Measurements from ENCODE around the gene PBRM1. TPM values are rescaled to one million over a fixed set of nuclear protein-coding genes. Genes with fewer than 3 reads are reported as not detected.
"Not testable (repeated sequence)": the region's sequence is repeated elsewhere in the genome, so short reads cannot be mapped to it uniquely, and the experiment has no call there.

Gene PBRM1
- total RNA-seq, 2 experiments from 2014 or later: 88.9 to 97.7 TPM

GRCh38 chr3:52527039-52527731, 158.5 kb downstream of the PBRM1 start:
- Mint-ChIP-seq H3K9me3 (no peaks in the 10 kb centered on the region), H3K4me3 (no peak overlapping the region), H3K27ac (no peak overlapping the region), H3K27me3 (no peaks in the 10 kb centered on the region), H3K4me1 (no peaks in the 10 kb centered on the region), H3K36me3 (ENCODE audit: low read depth) (no peaks in the 10 kb centered on the region)
- ChIA-PET CTCF (interaction anchor here (1.4 kb wide), 1 partner anchor 38 kb away, joined by 3 read pairs; no protein-coding TSS in a partner anchor), POLR2A (no interaction called here)
- DNase-seq: no peak

- H3K4me3 Mint-ChIP-seq; H3K27me3 Mint-ChIP-seq; POLR2A ChIA-PET; H3K4me1 Mint-ChIP-seq; H3K27ac Mint-ChIP-seq; H3K36me3 Mint-ChIP-seq (ENCODE audit: low read depth); H3K9me3 Mint-ChIP-seq; DNase-seq: not testable (repeated sequence)
- CTCF ChIA-PET: interaction anchor here (1.4 kb wide), 1 partner anchor 37 kb away, joined by 3 read pairs; no protein-coding TSS in a partner anchor
These were observed 159.1 kb downstream of the PBRM1 start for GRCh38 chr3:52526671-52527038.

GRCh38 chr3:52525680-52526561, 159.8 kb downstream of the PBRM1 start:
- Mint-ChIP-seq H3K4me1 (no peaks in the 10 kb centered on the region), H3K27ac (no peak overlapping the region), H3K9me3 (no peaks in the 10 kb centered on the region), H3K27me3 (no peaks in the 10 kb centered on the region), H3K36me3 (ENCODE audit: low read depth) (no peaks in the 10 kb centered on the region), H3K4me3 (no peak overlapping the region)
- ChIA-PET POLR2A (no interaction called here), CTCF (interaction anchor here (1.4 kb wide), 1 partner anchor 37 kb away, joined by 3 read pairs; no protein-coding TSS in a partner anchor)
- no peak for DNase-seq

GRCh38 chr3:52524752-52525679, 160.7 kb downstream of the PBRM1 start:
- Mint-ChIP-seq H3K4me1 (no peaks in the 10 kb centered on the region), H3K27me3 (no peaks in the 10 kb centered on the region), H3K9me3 (no peaks in the 10 kb centered on the region), H3K4me3 (no peak overlapping the region), H3K36me3 (ENCODE audit: low read depth) (no peaks in the 10 kb centered on the region), H3K27ac (no peak overlapping the region)
- POLR2A ChIA-PET: no interaction called here
- no peak for DNase-seq
- CTCF ChIA-PET: no interaction called here

GRCh38 chr3:52524258-52524751, 161.4 kb downstream of the PBRM1 start:
- H3K4me1 Mint-ChIP-seq: no peaks in the 10 kb centered on the region
- H3K36me3 Mint-ChIP-seq (ENCODE audit: low read depth): no peaks in the 10 kb centered on the region
- H3K27me3 Mint-ChIP-seq: no peaks in the 10 kb centered on the region
- POLR2A ChIA-PET: no interaction called here
- no peak for DNase-seq
- CTCF ChIA-PET: no interaction called here
- H3K4me3 Mint-ChIP-seq: no peak overlapping the region
- no peaks in the 10 kb centered on the region for H3K9me3 Mint-ChIP-seq
- H3K27ac Mint-ChIP-seq: no peak overlapping the region

GRCh38 chr3:52523386-52524257, 162.1 kb downstream of the PBRM1 start:
- Mint-ChIP-seq H3K4me3 (no peak overlapping the region), H3K27me3 (no peaks in the 10 kb centered on the region), H3K27ac (no peak overlapping the region), H3K9me3 (no peaks in the 10 kb centered on the region), H3K4me1 (no peaks in the 10 kb centered on the region), H3K36me3 (ENCODE audit: low read depth) (no peaks in the 10 kb centered on the region)
- DNase-seq: no peak
- POLR2A ChIA-PET: no interaction called here
- CTCF ChIA-PET: interaction anchor here (0.6 kb wide), 1 partner anchor 239 kb away, joined by 3 read pairs; no protein-coding TSS in a partner anchor

- H3K27me3 Mint-ChIP-seq: no peaks in the 10 kb centered on the region
- ChIA-PET POLR2A (no interaction called here), CTCF (interaction anchor here (0.6 kb wide), 1 partner anchor 238 kb away, joined by 3 read pairs; no protein-coding TSS in a partner anchor)
- no peaks in the 10 kb centered on the region for H3K9me3 Mint-ChIP-seq
- H3K27ac Mint-ChIP-seq: no peak overlapping the region
- no peaks in the 10 kb centered on the region for H3K36me3 Mint-ChIP-seq (ENCODE audit: low read depth)
- DNase-seq: no peak
- no peaks in the 10 kb centered on the region for H3K4me1 Mint-ChIP-seq
- no peak overlapping the region for H3K4me3 Mint-ChIP-seq
These were observed 163.0 kb downstream of the PBRM1 start for GRCh38 chr3:52522651-52523251.

GRCh38 chr3:52521881-52522650, 163.6 kb downstream of the PBRM1 start:
- ChIA-PET POLR2A (no interaction called here), CTCF (no interaction called here)
- Mint-ChIP-seq H3K9me3 (no peaks in the 10 kb centered on the region), H3K4me3 (no peak overlapping the region), H3K27me3 (no peaks in the 10 kb centered on the region), H3K27ac (no peak overlapping the region), H3K4me1 (no peaks in the 10 kb centered on the region), H3K36me3 (ENCODE audit: low read depth) (no peaks in the 10 kb centered on the region)
- no peak for DNase-seq

GRCh38 chr3:52521488-52521824, 164.3 kb downstream of the PBRM1 start:
- Mint-ChIP-seq H3K36me3 (ENCODE audit: low read depth) (no peaks in the 10 kb centered on the region), H3K9me3 (no peaks in the 10 kb centered on the region), H3K4me1 (no peaks in the 10 kb centered on the region), H3K4me3 (no peak overlapping the region), H3K27me3 (no peaks in the 10 kb centered on the region), H3K27ac (no peak overlapping the region)
- ChIA-PET CTCF (no interaction called here), POLR2A (no interaction called here)
- DNase-seq: no peak

GRCh38 chr3:52520716-52521487, 164.8 kb downstream of the PBRM1 start:
- no peak overlapping the region for H3K27ac Mint-ChIP-seq
- DNase-seq: no peak
- no peaks in the 10 kb centered on the region for H3K4me1 Mint-ChIP-seq
- H3K4me3 Mint-ChIP-seq: no peak overlapping the region
- no peaks in the 10 kb centered on the region for H3K36me3 Mint-ChIP-seq (ENCODE audit: low read depth)
- POLR2A ChIA-PET: no interaction called here
- CTCF ChIA-PET: no interaction called here
- H3K9me3 Mint-ChIP-seq: no peaks in the 10 kb centered on the region
- no peaks in the 10 kb centered on the region for H3K27me3 Mint-ChIP-seq

GRCh38 chr3:52520141-52520667, 165.5 kb downstream of the PBRM1 start:
- no peak for DNase-seq
- Mint-ChIP-seq H3K9me3 (no peaks in the 10 kb centered on the region), H3K4me3 (no peak overlapping the region), H3K36me3 (ENCODE audit: low read depth) (no peaks in the 10 kb centered on the region), H3K27ac (peak overlapping the region; percentile 25), H3K4me1 (no peaks in the 10 kb centered on the region), H3K27me3 (no peaks in the 10 kb centered on the region)
- CTCF ChIA-PET: no interaction called here
- POLR2A ChIA-PET: no interaction called here
